PFSK-1 (cell line): ENCODE results near the gene ACBD4.

Source experiments
- FOXP2 ChIP-seq: optimal IDR thresholded peaks from 2 replicates; pipeline ENCODE3; 2011; ENCODE audit warnings: borderline replicate concordance, control low read depth, inconsistent platforms; ENCODE audit not compliant: insufficient read depth; ENCODE audit errors: extremely low read length, extremely low read depth
- POLR2AphosphoS5 ChIP-seq: IDR thresholded peaks from 2 replicates; pipeline ENCODE4 v1.6.1; 2012; ENCODE audit warnings: low read depth, mild to moderate bottlenecking, control low read depth, low read length, moderate library complexity
- REST ChIP-seq, 2 experiments: IDR thresholded peaks; 2 replicates each; pipeline versions ENCODE4 v1.6.1 to v1.8.0; 2011 to 2012; ENCODE audit warnings: low read depth in 2 of 2, low read length in 2 of 2, control low read depth in 1 of 2, inconsistent platforms in 1 of 2, mild to moderate bottlenecking in 1 of 2, moderate library complexity in 1 of 2; ENCODE audit not compliant: insufficient read depth in 1 of 2
- SIN3A ChIP-seq: IDR thresholded peaks from 2 replicates; pipeline ENCODE4 v1.6.1; 2012; ENCODE audit warnings: mild to moderate bottlenecking, low read length, moderate library complexity, borderline replicate concordance; ENCODE audit not compliant: insufficient read depth
- TAF1 ChIP-seq: IDR thresholded peaks from 2 replicates; pipeline ENCODE4 v1.6.1; 2012; ENCODE audit warnings: low read length, control low read depth, borderline replicate concordance; ENCODE audit not compliant: insufficient read depth

DNA sequence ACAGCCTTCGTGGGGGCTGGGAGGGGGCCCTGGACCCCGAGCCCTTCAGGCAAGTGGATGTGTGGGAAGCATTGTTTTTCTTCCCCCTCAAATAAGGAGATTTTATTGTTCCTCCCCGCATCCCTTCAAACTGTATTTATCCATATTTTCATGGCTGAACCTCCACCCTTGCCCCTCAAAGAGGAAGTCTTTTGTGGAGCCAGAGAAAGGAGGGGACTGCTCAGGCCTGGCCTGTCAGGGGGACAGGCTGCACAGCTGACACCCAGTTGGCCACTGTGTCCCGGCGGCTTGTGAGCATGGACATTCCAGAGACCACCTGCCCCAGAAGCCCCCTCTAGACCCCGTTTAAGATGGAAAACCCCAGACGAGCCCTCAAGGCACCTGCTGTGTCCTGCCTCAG is 42.1 kb downstream of the ACBD4 start:
- no peak for TF ChIP-seq SIN3A
- no peak for TF ChIP-seq POLR2AphosphoS5
- no peak for TF ChIP-seq FOXP2
- no peak for TF ChIP-seq REST (IDR thresholded peaks at IDR 0.05; ENCODE audit: insufficient read depth in 1 of 2, low read depth in 2 of 2, low read length in 2 of 2)
- no peak for TF ChIP-seq TAF1
